22Rv1 (cell line): ENCODE measurements around the gene MLXIP.

Experiments
- ZFX ChIP-seq: fragments of 450-650 bp; IDR thresholded peaks from 2 replicates; pipeline ENCODE4 v1.6.1; 2017; ENCODE audit warnings: antibody characterized with exemption, borderline replicate concordance
- TF ChIP-seq, protein P1 (sequence below): fragments of 450-650 bp; IDR thresholded peaks from 2 replicates; pipeline ENCODE4 v1.5.1; 2017; ENCODE audit warnings: mild to moderate bottlenecking

DNA sequence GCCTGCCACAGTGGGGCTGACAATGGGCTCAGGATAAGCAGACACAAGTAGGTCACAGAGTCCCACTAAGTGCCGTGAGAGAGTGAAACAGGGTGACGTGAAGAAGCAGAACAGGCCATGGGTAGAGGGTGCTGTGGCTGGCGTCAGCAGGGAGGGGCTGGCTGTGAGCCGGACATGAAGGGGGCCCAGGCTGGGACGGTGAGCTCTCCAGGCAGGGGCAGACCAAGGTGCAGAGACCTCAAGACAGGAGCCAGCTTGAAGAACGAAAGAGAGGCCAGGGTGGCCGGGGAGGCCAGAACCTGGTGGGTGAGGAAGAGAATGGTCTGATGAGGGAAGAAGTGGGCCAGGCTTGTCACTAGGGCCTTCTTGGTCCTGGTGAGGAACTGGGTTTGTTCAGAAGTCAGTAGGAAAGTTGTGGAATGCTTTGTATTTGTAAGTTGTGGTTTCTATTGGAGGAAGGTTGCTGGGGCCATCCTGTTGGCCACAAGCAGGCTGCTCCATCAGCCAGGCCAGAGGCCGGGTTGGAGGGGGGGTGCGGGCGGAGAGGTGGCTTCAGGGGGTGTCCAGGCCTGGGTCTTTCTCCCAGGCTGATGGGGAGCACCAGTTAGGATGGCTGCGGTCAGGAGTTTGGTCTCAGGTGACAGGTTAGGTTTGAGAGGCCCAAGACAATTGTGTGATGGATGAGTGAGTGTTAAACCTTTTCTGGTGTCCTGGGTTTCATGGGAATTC lies 21.4 kb upstream of the MLXIP start:
- TF ChIP-seq, protein P1, sequence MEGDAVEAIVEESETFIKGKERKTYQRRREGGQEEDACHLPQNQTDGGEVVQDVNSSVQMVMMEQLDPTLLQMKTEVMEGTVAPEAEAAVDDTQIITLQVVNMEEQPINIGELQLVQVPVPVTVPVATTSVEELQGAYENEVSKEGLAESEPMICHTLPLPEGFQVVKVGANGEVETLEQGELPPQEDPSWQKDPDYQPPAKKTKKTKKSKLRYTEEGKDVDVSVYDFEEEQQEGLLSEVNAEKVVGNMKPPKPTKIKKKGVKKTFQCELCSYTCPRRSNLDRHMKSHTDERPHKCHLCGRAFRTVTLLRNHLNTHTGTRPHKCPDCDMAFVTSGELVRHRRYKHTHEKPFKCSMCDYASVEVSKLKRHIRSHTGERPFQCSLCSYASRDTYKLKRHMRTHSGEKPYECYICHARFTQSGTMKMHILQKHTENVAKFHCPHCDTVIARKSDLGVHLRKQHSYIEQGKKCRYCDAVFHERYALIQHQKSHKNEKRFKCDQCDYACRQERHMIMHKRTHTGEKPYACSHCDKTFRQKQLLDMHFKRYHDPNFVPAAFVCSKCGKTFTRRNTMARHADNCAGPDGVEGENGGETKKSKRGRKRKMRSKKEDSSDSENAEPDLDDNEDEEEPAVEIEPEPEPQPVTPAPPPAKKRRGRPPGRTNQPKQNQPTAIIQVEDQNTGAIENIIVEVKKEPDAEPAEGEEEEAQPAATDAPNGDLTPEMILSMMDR: no peak
- no peak for TF ChIP-seq ZFX
